ENCODE measurements around the gene STARD5.

Gene STARD5

GRCh38 chr15:81296673-81297072, 27.3 kb downstream of the STARD5 start:
- TF ChIP-seq RAD21 (IDR thresholded peaks at IDR 0.05; ENCODE audit: low read depth) (no peak), FOXM1 (IDR thresholded peaks at IDR 0.05; ENCODE audit: borderline replicate concordance, low read depth) (no peak), MAX (IDR thresholded peaks at IDR 0.05) (0 out of 2 replicates have a peak, but pooled peaks have one; percentile 8), YY1 (IDR thresholded peaks at IDR 0.05; ENCODE audit: low read depth) (no peak)

- TF ChIP-seq TEAD4 (IDR thresholded peaks at IDR 0.05) (no peak), ZBTB7A (IDR thresholded peaks at IDR 0.05; ENCODE audit: low read depth) (no peak), EGR1 (IDR thresholded peaks at IDR 0.05) (no peak)
Measured at GRCh38 chr15:81296186-81296585, 27.8 kb downstream of the STARD5 start.

- TF ChIP-seq ZBTB7A (IDR thresholded peaks at IDR 0.05; ENCODE audit: low read depth) (no peak), RAD21 (IDR thresholded peaks at IDR 0.05; ENCODE audit: low read depth) (no peak), YY1 (IDR thresholded peaks at IDR 0.05; ENCODE audit: low read depth) (no peak), TAF1 (IDR thresholded peaks at IDR 0.05; ENCODE audit: low read depth) (no peak), MAX (IDR thresholded peaks at IDR 0.05) (no peak)
Measured at GRCh38 chr15:81295486-81296121, 28.3 kb downstream of the STARD5 start.

GRCh38 chr15:81294516-81294880, 29.4 kb downstream of the STARD5 start:
- TF ChIP-seq RAD21 (IDR thresholded peaks at IDR 0.05; ENCODE audit: low read depth) (no peak), NFIC (IDR thresholded peaks at IDR 0.05) (no peak), CREB1 (IDR thresholded peaks at IDR 0.05; ENCODE audit: low read depth) (no peak), REST (IDR thresholded peaks at IDR 0.05; ENCODE audit: low read depth) (no peak), YY1 (IDR thresholded peaks at IDR 0.05; ENCODE audit: low read depth) (no peak), EP300 (IDR thresholded peaks at IDR 0.05; ENCODE audit: borderline replicate concordance) (no peak), TCF12 (IDR thresholded peaks at IDR 0.05; ENCODE audit: low read depth) (no peak), TEAD4 (IDR thresholded peaks at IDR 0.05) (no peak), EGR1 (IDR thresholded peaks at IDR 0.05) (no peak), FOXM1 (IDR thresholded peaks at IDR 0.05; ENCODE audit: borderline replicate concordance, low read depth) (no peak)

- TF ChIP-seq TAF1 (IDR thresholded peaks at IDR 0.05; ENCODE audit: low read depth) (no peak), TCF12 (IDR thresholded peaks at IDR 0.05; ENCODE audit: low read depth) (no peak), CREB1 (IDR thresholded peaks at IDR 0.05; ENCODE audit: low read depth) (no peak), EGR1 (IDR thresholded peaks at IDR 0.05) (no peak), USF1 (IDR thresholded peaks at IDR 0.05) (no peak), ZBTB7A (IDR thresholded peaks at IDR 0.05; ENCODE audit: low read depth) (no peak), EP300 (IDR thresholded peaks at IDR 0.05; ENCODE audit: borderline replicate concordance) (no peak)
Measured at GRCh38 chr15:81293728-81294515, 30.0 kb downstream of the STARD5 start.

- TF ChIP-seq RAD21 (IDR thresholded peaks at IDR 0.05; ENCODE audit: low read depth) (no peak), MAX (IDR thresholded peaks at IDR 0.05) (no peak), EGR1 (IDR thresholded peaks at IDR 0.05) (no peak), USF1 (IDR thresholded peaks at IDR 0.05) (no peak), ZBTB7A (IDR thresholded peaks at IDR 0.05; ENCODE audit: low read depth) (no peak), YY1 (IDR thresholded peaks at IDR 0.05; ENCODE audit: low read depth) (no peak), CREB1 (IDR thresholded peaks at IDR 0.05; ENCODE audit: low read depth) (no peak), CEBPB (IDR thresholded peaks at IDR 0.05) (no peak)
Measured at GRCh38 chr15:81292523-81293001, 31.4 kb downstream of the STARD5 start.

- no peak for TF ChIP-seq TEAD4 (IDR thresholded peaks at IDR 0.05)
- no peak for TF ChIP-seq RAD21 (IDR thresholded peaks at IDR 0.05; ENCODE audit: low read depth)
- TF ChIP-seq MAX (IDR thresholded peaks at IDR 0.05): no peak
- no peak for TF ChIP-seq EGR1 (IDR thresholded peaks at IDR 0.05)
- TF ChIP-seq FOXM1 (IDR thresholded peaks at IDR 0.05; ENCODE audit: borderline replicate concordance, low read depth): no peak
- no peak for TF ChIP-seq CREB1 (IDR thresholded peaks at IDR 0.05; ENCODE audit: low read depth)
- no peak for TF ChIP-seq ZBTB7A (IDR thresholded peaks at IDR 0.05; ENCODE audit: low read depth)
- no peak for TF ChIP-seq TCF12 (IDR thresholded peaks at IDR 0.05; ENCODE audit: low read depth)
- no peak for TF ChIP-seq EP300 (IDR thresholded peaks at IDR 0.05; ENCODE audit: borderline replicate concordance)
- no peak for TF ChIP-seq CEBPB (IDR thresholded peaks at IDR 0.05)
- TF ChIP-seq REST (IDR thresholded peaks at IDR 0.05; ENCODE audit: low read depth): no peak
- TF ChIP-seq USF1 (IDR thresholded peaks at IDR 0.05): no peak
- TF ChIP-seq YY1 (IDR thresholded peaks at IDR 0.05; ENCODE audit: low read depth): no peak
- no peak for TF ChIP-seq TAF1 (IDR thresholded peaks at IDR 0.05; ENCODE audit: low read depth)
- no peak for TF ChIP-seq NFIC (IDR thresholded peaks at IDR 0.05)
Measured at GRCh38 chr15:81291916-81292522, 31.9 kb downstream of the STARD5 start.
